GM19193 (cell line): ENCODE data around the gene ESAM.
A peak's percentile ranks its signal among the peaks of the same experiment; 100 is the strongest.

Experiments used
- POLR2A ChIP-seq: IDR thresholded peaks from 4 replicates; pipeline ENCODE4 v1.6.1; 2011; ENCODE audit not compliant: insufficient read depth, insufficient read length; ENCODE audit errors: extremely low read depth

ESAM gene

GRCh38 chr11:124762105-124762623 lies at the start of gene ESAM:
Gene ESAM, minus strand, starts transcription at chr11:124762290. Its CDS starts 136 bp downstream, at chr11:124762154.
- peak; percentile 95 for TF ChIP-seq POLR2A

- TF ChIP-seq POLR2A = no peak
These were observed 49.5 kb upstream of the ESAM start for GRCh38 chr11:124811399-124812125.

- TF ChIP-seq POLR2A = no peak
These were observed 45.7 kb upstream of the ESAM start for GRCh38 chr11:124807660-124808270.

- no peak for TF ChIP-seq POLR2A
These were observed 45.1 kb upstream of the ESAM start for GRCh38 chr11:124807201-124807600.

- TF ChIP-seq POLR2A = no peak
These were observed 42.8 kb upstream of the ESAM start for GRCh38 chr11:124804884-124805283.

- no peak for TF ChIP-seq POLR2A
These were observed 39.7 kb upstream of the ESAM start for GRCh38 chr11:124801636-124802312.

- TF ChIP-seq POLR2A = no peak
These were observed 38.9 kb upstream of the ESAM start for GRCh38 chr11:124801014-124801413.

GRCh38 chr11:124800226-124800929 lies 38.3 kb upstream of the ESAM start, which contains the start of gene MSANTD2:
Gene MSANTD2, minus strand, starts transcription at chr11:124800406. Its CDS starts 26 bp downstream, at chr11:124800380.
- peak; percentile 98 for TF ChIP-seq POLR2A

- TF ChIP-seq POLR2A = no peak
These were observed 37.5 kb upstream of the ESAM start for GRCh38 chr11:124799348-124800225.

- TF ChIP-seq POLR2A = no peak
These were observed 36.9 kb upstream of the ESAM start for GRCh38 chr11:124798991-124799347.

GRCh38 chr11:124796312-124796711 lies 34.2 kb upstream of the ESAM start:
- TF ChIP-seq POLR2A = no peak

- no peak for TF ChIP-seq POLR2A
These were observed 31.6 kb upstream of the ESAM start for GRCh38 chr11:124793466-124794278.
